Spinal cord (tissue), 10 donors: ENCODE data around the gene DMD. TPM values are rescaled to one million over a fixed set of nuclear protein-coding genes. Genes with fewer than 3 reads are reported as not detected.

Experiments used
- DNase-seq, 6 donors: peaks; one replicate each; pipeline versions ENCODE4 v3.0.0 to v3.0.0-alpha.2; 2013 to 2015; ENCODE audit warnings: low spot score in 6 of 6, low read depth in 4 of 6
- H3K27ac ChIP-seq: one replicate; pipeline ENCODE4 v1.5.1; 2013; ENCODE audit warnings: low read depth, low read length, control low read depth
- H3K27me3 ChIP-seq: one replicate; pipeline ENCODE4 v1.6.1; 2013; ENCODE audit warnings: low read length; ENCODE audit not compliant: control insufficient read depth, insufficient read depth
- H3K36me3 ChIP-seq: one replicate; pipeline ENCODE4 v1.6.1; 2013; ENCODE audit warnings: low read length; ENCODE audit not compliant: control insufficient read depth, insufficient read depth
- H3K4me1 ChIP-seq: one replicate; pipeline ENCODE4 v1.6.1; 2013; ENCODE audit warnings: low read length; ENCODE audit not compliant: control insufficient read depth, insufficient read depth
- H3K4me3 ChIP-seq: one replicate; pipeline ENCODE4 v1.5.1; 2013; ENCODE audit warnings: low read depth, low read length, control low read depth
- H3K9me3 ChIP-seq: one replicate; pipeline ENCODE4 v1.6.1; 2013; ENCODE audit warnings: low read length; ENCODE audit not compliant: control insufficient read depth, insufficient read depth
- WGBS: methylation state at CpG from one replicate; pipeline ENCODE4 v1.1.5; 2013; ENCODE audit warnings: missing lambda C conversion rate; ENCODE audit not compliant: insufficient coverage; 5-methylcytosine and 5-hydroxymethylcytosine counted together
- polyA plus RNA-seq, 2 donors: library from polyadenylated mRNA; unstranded; fragments of 120-200 nt; gene quantifications; one replicate each; pipeline ENCODE4 v1.2.1, GENCODE V29; 2013; ENCODE audit not compliant: insufficient read length in 2 of 2
- total RNA-seq, 2 donors: library from RNA; depleted of rRNA in 1 of 2; stranded (reverse); fragments of 120-200 nt in 1 of 2; fragments of >200 nt in 1 of 2; gene quantifications; one replicate each; pipeline versions ENCODE4 v1.2.3 to v1.2.4, GENCODE V29; 2013 to 2014
- donor health status: healthy.

The DMD gene
- total and polyA plus RNA-seq, 4 donors = 28.4 to 112 (median 41.9) TPM

DNA sequence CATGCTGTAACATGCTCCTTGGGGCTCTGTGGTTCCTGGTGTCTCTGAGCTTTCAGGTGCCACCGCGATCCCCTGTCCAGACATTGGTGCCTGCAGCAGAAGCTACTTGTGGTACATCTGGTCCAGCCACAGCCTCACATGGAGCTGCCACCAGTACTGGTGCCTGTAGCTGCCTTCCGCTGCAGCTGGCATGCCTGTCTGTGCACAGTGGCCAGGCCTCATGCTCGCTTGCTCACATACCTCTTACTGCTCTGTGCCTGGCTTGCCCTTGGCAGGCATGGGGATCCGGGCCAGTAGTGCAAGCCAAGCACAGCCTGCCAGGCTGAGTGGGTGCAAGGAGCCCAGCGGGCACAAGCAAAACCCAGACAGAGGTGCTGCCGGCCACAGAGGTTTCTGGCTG is 618.6 kb downstream of the DMD start:
- H3K4me3 ChIP-seq = no peak overlapping the region
- no peaks in the 10 kb centered on the region for H3K36me3 ChIP-seq
- DNase-seq = no peak
- peaks cover 4% of the 10 kb centered on the region for H3K9me3 ChIP-seq
- WGBS = 76% methylated on average over 7 of the region's 7 CpGs
- no peaks in the 10 kb centered on the region for H3K27me3 ChIP-seq
- no peaks in the 10 kb centered on the region for H3K4me1 ChIP-seq
- H3K27ac ChIP-seq = no peak overlapping the region

DNA sequence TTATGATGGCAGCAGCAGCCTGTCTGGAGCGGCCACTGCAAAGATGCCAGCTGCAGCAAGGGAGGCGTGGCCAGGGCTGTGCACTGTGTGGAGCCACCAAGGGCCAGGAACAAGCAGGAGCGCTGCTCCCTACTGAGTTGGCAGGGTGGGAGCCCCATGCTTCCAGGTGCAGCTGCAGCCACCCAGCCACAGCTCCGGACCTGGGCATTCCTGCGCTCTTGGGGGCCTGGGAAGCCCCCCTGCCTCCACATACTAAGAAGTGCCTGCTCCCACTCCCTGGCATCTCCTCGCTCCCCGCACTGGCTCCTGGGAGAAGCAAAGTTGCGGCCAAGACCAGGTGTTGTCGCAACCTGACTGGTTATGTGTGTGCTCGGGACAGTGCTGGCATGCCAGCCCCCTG is 619.8 kb downstream of the DMD start:
- H3K27ac ChIP-seq = no peak overlapping the region
- 87% methylated on average over 10 of the region's 10 CpGs for WGBS
- no peak for DNase-seq
- H3K4me3 ChIP-seq = no peak overlapping the region
- H3K9me3 ChIP-seq = peaks cover 4% of the 10 kb centered on the region
- no peaks in the 10 kb centered on the region for H3K27me3 ChIP-seq
- H3K4me1 ChIP-seq = no peaks in the 10 kb centered on the region
- H3K36me3 ChIP-seq = no peaks in the 10 kb centered on the region

DNA sequence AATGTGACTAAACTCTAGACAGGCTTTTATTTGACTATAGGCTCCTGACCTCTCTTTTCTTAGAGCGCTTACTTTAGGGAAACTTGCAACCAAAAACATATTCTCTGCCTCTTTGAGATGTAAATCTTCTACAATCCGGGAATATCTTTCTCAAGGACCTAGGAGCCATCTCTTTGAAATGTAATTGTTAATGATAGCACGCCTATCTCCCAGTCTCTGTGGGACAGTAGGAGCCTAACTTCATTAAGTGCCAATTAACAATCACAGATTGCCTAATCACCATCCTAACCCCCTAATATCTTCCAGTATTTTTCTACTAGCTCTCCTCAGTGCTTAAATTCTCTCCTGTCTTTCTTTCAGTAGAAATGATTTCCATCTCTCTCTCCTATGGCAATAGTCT is 628.6 kb downstream of the DMD start:
- Histone ChIP-seq H3K27me3 (no peaks in the 10 kb centered on the region), H3K4me3 (no peak overlapping the region), H3K36me3 (no peaks in the 10 kb centered on the region), H3K4me1 (no peaks in the 10 kb centered on the region), H3K9me3 (no peaks in the 10 kb centered on the region), H3K27ac (no peak overlapping the region)
- no peak for DNase-seq
- 40% methylated on average over 1 of the region's 3 CpGs for WGBS

DNA sequence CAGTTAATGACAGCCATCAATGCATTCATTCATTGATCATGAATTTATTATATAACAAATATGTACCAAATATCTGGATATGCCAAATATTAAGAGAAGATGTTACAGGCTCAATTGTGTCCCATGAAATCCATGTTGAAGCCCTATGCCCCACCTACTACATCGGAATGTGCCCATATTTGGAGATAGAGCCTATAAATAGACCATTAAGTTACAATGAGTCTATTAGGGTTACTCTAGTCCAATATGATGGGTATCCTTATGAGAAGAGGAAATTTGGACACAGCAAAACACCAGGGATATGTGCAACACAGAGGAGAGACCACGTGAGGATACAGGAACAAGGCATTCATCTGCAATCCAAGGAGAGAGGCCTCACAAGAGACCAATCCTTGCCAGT is 634.5 kb downstream of the DMD start:
- H3K9me3 ChIP-seq = no peaks in the 10 kb centered on the region
- 60% methylated on average over 1 of the region's 2 CpGs for WGBS
- H3K36me3 ChIP-seq = no peaks in the 10 kb centered on the region
- H3K4me1 ChIP-seq = no peaks in the 10 kb centered on the region
- no peaks in the 10 kb centered on the region for H3K27me3 ChIP-seq
- no peak overlapping the region for H3K27ac ChIP-seq
- no peak overlapping the region for H3K4me3 ChIP-seq
- DNase-seq = no peak

DNA sequence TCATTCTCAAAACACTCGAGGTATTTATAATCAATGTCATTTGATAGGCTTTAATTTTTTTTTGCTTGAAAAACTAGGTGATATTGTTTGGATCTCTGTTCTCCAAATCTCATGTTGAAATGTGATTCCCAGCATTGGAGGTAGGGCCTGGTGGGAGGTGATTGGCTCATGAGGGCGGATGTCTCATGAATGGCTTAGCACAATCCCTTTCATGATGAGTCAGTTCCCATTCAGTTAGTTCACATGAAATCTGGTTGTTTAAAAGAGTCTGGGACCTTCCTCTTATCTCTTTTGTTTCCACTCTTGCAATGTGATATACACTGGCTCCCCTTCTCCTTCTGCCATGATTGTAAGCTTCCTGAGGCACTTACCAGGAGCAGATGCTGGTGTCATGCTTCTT is 638.7 kb downstream of the DMD start:
- no peaks in the 10 kb centered on the region for H3K36me3 ChIP-seq
- H3K9me3 ChIP-seq = no peaks in the 10 kb centered on the region
- no peaks in the 10 kb centered on the region for H3K4me1 ChIP-seq
- no peak overlapping the region for H3K4me3 ChIP-seq
- DNase-seq = no peak
- H3K27me3 ChIP-seq = no peaks in the 10 kb centered on the region
- no peak overlapping the region for H3K27ac ChIP-seq
- WGBS = no CpG with 5 or more reads among the region's 2 CpGs

DNA sequence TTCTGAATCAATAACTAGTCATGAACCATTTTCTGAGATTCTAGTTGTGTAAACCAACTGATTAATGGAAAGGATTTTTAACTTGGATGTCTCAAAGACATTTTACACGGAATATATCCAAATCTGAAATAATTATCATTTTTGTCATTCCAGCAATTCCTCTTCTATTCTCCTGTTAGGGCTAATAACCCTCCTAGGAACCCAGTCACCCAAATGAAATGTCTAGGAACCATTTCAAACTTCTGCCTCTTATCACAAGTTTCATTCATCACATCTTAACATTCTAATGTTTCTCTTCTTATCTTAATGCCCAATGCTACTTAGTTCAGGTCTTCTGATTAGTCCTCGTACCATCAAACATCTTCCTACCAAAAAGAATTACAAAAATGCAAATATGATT is 639.8 kb downstream of the DMD start:
- DNase-seq = no peak
- 100% methylated on average over 1 of the region's 2 CpGs for WGBS
- H3K27ac ChIP-seq = no peak overlapping the region

DNA sequence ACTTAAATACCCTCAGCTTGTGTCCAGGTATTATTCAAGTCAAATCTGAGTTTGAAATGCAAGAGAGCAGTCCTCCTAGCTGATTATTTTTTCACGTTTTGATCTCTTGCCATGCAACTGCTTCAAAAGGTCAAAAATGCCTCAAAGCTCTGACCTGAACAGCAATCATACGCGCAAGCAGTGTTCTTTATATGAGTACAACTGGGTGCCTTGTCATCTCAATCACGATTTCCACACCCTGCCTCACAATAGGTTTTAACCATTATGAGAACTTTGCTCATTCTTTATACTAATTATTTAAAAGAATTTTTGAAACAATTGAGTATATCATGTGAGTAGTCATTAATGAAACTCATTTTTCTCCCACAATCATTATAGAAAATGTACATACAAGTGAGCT is 649.1 kb downstream of the DMD start:
- H3K36me3 ChIP-seq = no peaks in the 10 kb centered on the region
- no peaks in the 10 kb centered on the region for H3K4me1 ChIP-seq
- no peaks in the 10 kb centered on the region for H3K9me3 ChIP-seq
- H3K4me3 ChIP-seq = no peak overlapping the region
- no peak overlapping the region for H3K27ac ChIP-seq
- DNase-seq = no peak
- H3K27me3 ChIP-seq = peaks cover 2% of the 10 kb centered on the region
- no CpG with 5 or more reads among the region's 4 CpGs for WGBS

More for the DNA sequence above, 639.8 kb downstream of the DMD start:
- Histone ChIP-seq H3K27me3 (no peaks in the 10 kb centered on the region), H3K4me3 (no peak overlapping the region), H3K9me3 (no peaks in the 10 kb centered on the region), H3K36me3 (no peaks in the 10 kb centered on the region), H3K4me1 (no peaks in the 10 kb centered on the region)

DNA sequence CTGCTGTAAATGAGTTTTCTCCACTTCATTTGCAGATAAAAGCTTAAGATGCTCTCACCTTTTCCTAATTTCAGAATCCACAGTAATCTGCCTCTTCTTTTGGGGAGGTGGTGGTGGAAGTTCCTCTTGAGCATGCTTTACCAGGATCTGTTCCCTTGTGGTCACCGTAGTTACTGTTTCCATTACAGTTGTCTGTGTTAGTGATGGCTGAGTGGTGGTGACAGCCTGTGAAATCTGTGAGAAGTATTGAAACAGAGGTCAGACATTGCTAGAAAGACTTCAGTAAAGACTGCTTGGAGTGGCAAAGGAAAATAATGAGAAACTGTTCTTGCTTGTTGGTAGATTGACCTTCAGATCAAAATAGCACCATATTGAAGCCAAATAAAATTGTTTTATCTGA is 666.2 kb downstream of the DMD start:
- H3K9me3 ChIP-seq = no peaks in the 10 kb centered on the region
- no peaks in the 10 kb centered on the region for H3K4me1 ChIP-seq
- no peak for DNase-seq
- no peak overlapping the region for H3K27ac ChIP-seq
- no peaks in the 10 kb centered on the region for H3K27me3 ChIP-seq
- H3K4me3 ChIP-seq = no peak overlapping the region
- H3K36me3 ChIP-seq = no peaks in the 10 kb centered on the region
- 38% methylated on average over 1 of the region's 1 CpG for WGBS

DNA sequence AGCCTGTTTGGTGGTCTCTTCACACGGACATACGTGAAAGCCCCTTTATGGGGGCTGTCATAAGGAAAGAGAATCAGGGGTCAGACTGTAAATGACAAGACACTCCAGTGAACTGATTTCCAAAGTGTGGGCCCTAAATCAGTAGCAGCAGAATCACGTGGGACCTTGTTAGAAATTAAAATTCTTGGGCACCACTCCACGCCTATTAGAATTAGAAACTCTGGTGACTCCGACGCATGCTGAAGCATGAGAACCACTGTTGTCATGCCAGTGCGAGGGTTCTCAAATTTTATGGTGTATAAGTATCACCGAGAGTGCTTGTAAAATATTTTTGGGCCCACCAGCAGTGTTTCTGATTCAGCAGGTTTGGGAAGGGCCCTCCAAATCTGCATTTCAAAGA is 672.8 kb downstream of the DMD start:
- no peaks in the 10 kb centered on the region for H3K36me3 ChIP-seq
- no peak overlapping the region for H3K4me3 ChIP-seq
- no peak for DNase-seq
- no peaks in the 10 kb centered on the region for H3K27me3 ChIP-seq
- H3K4me1 ChIP-seq = no peaks in the 10 kb centered on the region
- H3K9me3 ChIP-seq = no peaks in the 10 kb centered on the region
- WGBS = 85% methylated on average over 8 of the region's 8 CpGs
- H3K27ac ChIP-seq = no peak overlapping the region

DNA sequence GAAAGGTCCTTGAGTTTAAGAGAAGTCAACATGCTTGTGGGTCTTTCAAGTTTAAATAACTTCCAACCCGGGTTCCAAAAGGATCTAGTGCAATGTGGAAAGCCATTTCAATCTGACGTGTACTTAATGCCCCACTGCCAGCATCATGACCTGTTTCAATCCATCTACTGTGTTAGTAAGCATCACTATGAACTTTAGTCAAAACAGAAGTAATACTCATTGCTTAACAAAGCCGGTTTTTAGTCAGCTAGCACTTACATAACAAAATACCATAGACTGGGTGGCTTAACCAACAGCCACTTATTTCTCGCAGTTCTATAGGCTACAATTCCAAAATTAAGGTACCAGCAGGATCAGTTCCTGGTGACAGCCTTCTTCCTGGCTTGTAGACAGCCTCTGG is 677.5 kb downstream of the DMD start:
- 100% methylated on average over 1 of the region's 4 CpGs for WGBS
- Histone ChIP-seq H3K4me1 (no peaks in the 10 kb centered on the region), H3K4me3 (no peak overlapping the region), H3K27me3 (no peaks in the 10 kb centered on the region), H3K9me3 (no peaks in the 10 kb centered on the region), H3K27ac (no peak overlapping the region), H3K36me3 (no peaks in the 10 kb centered on the region)
- no peak for DNase-seq
